H1 (cell line): ENCODE results near the gene NDEL1. TPM values are rescaled to one million over a fixed set of nuclear protein-coding genes. Genes with fewer than 3 reads are reported as not detected.

ENCODE experiments used
- CHD2 ChIP-seq: IDR thresholded peaks from 2 replicates; pipeline ENCODE4 v1.6.1; 2012; ENCODE audit warnings: low read length, improper control_type of control experiment
- EP300 ChIP-seq, 2 experiments: IDR thresholded peaks; 1 replicate in 1 of 2; 2 replicates in 1 of 2; pipeline ENCODE4 v1.6.1; 2011 to 2012; ENCODE audit warnings: low read depth in 2 of 2, low read length in 2 of 2, mild to moderate bottlenecking in 2 of 2, borderline replicate concordance in 1 of 2, inconsistent platforms in 1 of 2, moderate library complexity in 1 of 2
- MAFK ChIP-seq: IDR thresholded peaks from 2 replicates; pipeline ENCODE4 v1.6.1; 2012; ENCODE audit warnings: low read depth, mild to moderate bottlenecking, improper control_type of control experiment, low read length
- MAX ChIP-seq: IDR thresholded peaks from 2 replicates; pipeline ENCODE4 v1.6.1; 2012; ENCODE audit warnings: inconsistent platforms
- NANOG ChIP-seq: IDR thresholded peaks from 2 replicates; pipeline ENCODE4 v1.6.1; 2011; ENCODE audit warnings: low read length, low read depth, mild to moderate bottlenecking, inconsistent platforms; ENCODE audit not compliant: insufficient read depth, poor library complexity, severe bottlenecking
- PHF8 ChIP-seq: fragments of 200-600 bp; sonication (generic); conservative IDR thresholded peaks from 2 replicates; pipeline ENCODE4 v1.7.1; 2012; ENCODE audit warnings: low read depth, mild to moderate bottlenecking, inconsistent platforms, low read length, moderate library complexity
- TAF1 ChIP-seq: IDR thresholded peaks from 2 replicates; pipeline ENCODE4 v1.6.1; 2011; ENCODE audit warnings: mild to moderate bottlenecking, low read depth, low read length
- YY1 ChIP-seq: IDR thresholded peaks from 2 replicates; pipeline ENCODE4 v1.6.1; 2011; ENCODE audit warnings: low read depth, mild to moderate bottlenecking, low read length
- polyA plus RNA-seq, 7 experiments: library from polyadenylated mRNA; depleted of rRNA in 3 of 7; stranded (reverse) in 5 of 7; unstranded in 2 of 7; fragments of >200 nt in 5 of 7; fragments of 200-250 nt in 2 of 7; gene quantifications; 1 replicate in 5 of 7; 2 replicates in 1 of 7; 4 replicates in 1 of 7; pipeline versions ENCODE4 v1.2.1 to v1.2.3, GENCODE V29; 2011 to 2013; ENCODE audit warnings: missing spikeins in 2 of 7, mixed read lengths in 2 of 7
- total RNA-seq: library from RNA; stranded (reverse); fragmentation: NEBNext Ultra II Directional; extraction: Animal tissue kit (Norgen Biotek cat#: 25700); gene quantifications from 2 replicates; pipeline ENCODE4 v1.2.1, GENCODE V29; 2021

The NDEL1 gene
- total and polyA plus RNA-seq, 2 of the 8 experiments (the other 6 are each of a cell fraction or from before 2014, with no cell fraction given): 31.1 to 32.9 TPM

GRCh38 chr17:8409966-8410882, 25.5 kb upstream of the NDEL1 start (continued):
- TF ChIP-seq MAFK: no peak
- TF ChIP-seq EP300 (IDR thresholded peaks at IDR 0.05; ENCODE audit: borderline replicate concordance in 1 of 2, low read depth in 2 of 2, low read length in 2 of 2): no peak
- TF ChIP-seq MAX: peak; percentile 54
- no peak for TF ChIP-seq TAF1
- no peak for TF ChIP-seq NANOG
- no peak for TF ChIP-seq PHF8
- no peak for TF ChIP-seq CHD2
- TF ChIP-seq YY1: no peak
